IMR-90 (cell line): ENCODE results near the gene NFATC3. TPM values are rescaled to one million over a fixed set of nuclear protein-coding genes. Genes with fewer than 3 reads are reported as not detected.

Source experiments
- ATAC-seq: fragments of 200-7000 bp; cut with Tn5 transposase; 2 replicates; pipeline ENCODE4 v1.9.1; 2020; ENCODE audit warnings: low read depth, mild to moderate bottlenecking, moderate library complexity
- BruUV-seq: library from RNA; stranded (reverse); fragments of 400-500 nt; replicated peaks from 2 replicates; lab custom pipeline; 2021; lab: Mats Ljungman, UMichigan
- CTCF ChIA-PET: fragments of 300-600 bp; formaldehyde crosslinking; extraction: SDS; loops from one replicate; lab custom pipeline; 2021; ENCODE audit warnings: antibody characterized with exemption; lab: Yijun Ruan, JAX
- POLR2A ChIA-PET: fragments of 300-600 bp; sonication (Branson Sonifier 250); formaldehyde crosslinking; loops from one replicate; lab custom pipeline; 2022; ENCODE audit warnings: antibody characterized with exemption; ENCODE audit not compliant: unreplicated experiment; lab: Charles Lee
- DNase-seq: peaks from one replicate; pipeline ENCODE4 v3.0.0; 2013
- H2AFZ ChIP-seq: replicated peaks from 2 replicates; pipeline ENCODE3; 2013; ENCODE audit warnings: low read length, mild to moderate bottlenecking; ENCODE audit not compliant: poor library complexity
- H2AK5ac ChIP-seq: 2 replicates; pipeline ENCODE4 v1.6.1; 2013; ENCODE audit warnings: low read depth, low read length, inconsistent platforms
- H2AK9ac ChIP-seq: replicated peaks from 2 replicates; pipeline ENCODE3; 2013; ENCODE audit warnings: mild to moderate bottlenecking, low read depth, low read length, moderate library complexity; ENCODE audit not compliant: poor library complexity
- H2BK120ac ChIP-seq: 2 replicates; pipeline ENCODE4 v1.6.1; 2013; ENCODE audit warnings: low read depth, low read length, inconsistent platforms
- H2BK15ac ChIP-seq: 3 replicates; pipeline ENCODE4 v1.6.1; 2013; ENCODE audit warnings: low read depth, low read length, inconsistent platforms
- H2BK20ac ChIP-seq: 2 replicates; pipeline ENCODE4 v1.6.1; 2013; ENCODE audit warnings: low read depth, mild to moderate bottlenecking, inconsistent platforms, low read length, moderate library complexity
- H2BK5ac ChIP-seq: 2 replicates; pipeline ENCODE4 v1.6.1; 2013; ENCODE audit warnings: mild to moderate bottlenecking, low read depth, low read length, inconsistent platforms; ENCODE audit not compliant: poor library complexity, severe bottlenecking
- H3K14ac ChIP-seq: replicated peaks from 2 replicates; pipeline ENCODE4 v1.6.1; 2013; ENCODE audit warnings: low read depth, low read length, inconsistent platforms
- H3K18ac ChIP-seq: 2 replicates; pipeline ENCODE4 v1.6.1; 2013; ENCODE audit warnings: low read depth, low read length, control low read depth
- H3K23ac ChIP-seq: 2 replicates; pipeline ENCODE4 v1.6.1; 2013; ENCODE audit warnings: low read depth, low read length, inconsistent platforms
- H3K27ac ChIP-seq: 2 replicates; pipeline ENCODE4 v1.5.1; 2013; ENCODE audit warnings: mild to moderate bottlenecking, control low read depth, low read length; ENCODE audit not compliant: insufficient read depth
- H3K27me3 ChIP-seq: 2 replicates; pipeline ENCODE4 v1.6.1; 2013; ENCODE audit warnings: low read length; ENCODE audit not compliant: control insufficient read depth, insufficient read depth
- H3K36me3 ChIP-seq: 2 replicates; pipeline ENCODE4 v1.6.1; 2013; ENCODE audit warnings: low read length, mixed read lengths; ENCODE audit not compliant: control insufficient read depth, insufficient read depth
- H3K4ac ChIP-seq: 2 replicates; pipeline ENCODE4 v1.6.1; 2013; ENCODE audit warnings: low read depth, low read length, inconsistent platforms
- H3K4me1 ChIP-seq: 2 replicates; pipeline ENCODE4 v1.6.1; 2013; ENCODE audit warnings: low read length, mixed read lengths; ENCODE audit not compliant: control insufficient read depth, insufficient read depth
- H3K4me2 ChIP-seq: 2 replicates; pipeline ENCODE4 v1.6.1; 2013; ENCODE audit warnings: low read depth, mild to moderate bottlenecking, control low read depth, low read length, moderate library complexity
- H3K4me3 ChIP-seq: 2 replicates; pipeline ENCODE4 v1.5.1; 2013; ENCODE audit warnings: low read depth, mild to moderate bottlenecking, control low read depth, low read length, moderate library complexity; ENCODE audit not compliant: insufficient read depth
- H3K56ac ChIP-seq: 2 replicates; pipeline ENCODE4 v1.6.1; 2013; ENCODE audit warnings: low read length, inconsistent platforms; ENCODE audit not compliant: insufficient read depth; ENCODE audit errors: extremely low read depth
- H3K79me1 ChIP-seq, 2 experiments: 2 replicates each; pipeline ENCODE4 v1.6.1; 2013; ENCODE audit warnings: low read length in 2 of 2, inconsistent platforms in 1 of 2, low read depth in 1 of 2
- H3K9ac ChIP-seq: 2 replicates; pipeline ENCODE4 v1.6.1; 2013; ENCODE audit warnings: low read depth, low read length, control low read depth
- H3K9me1 ChIP-seq: 2 replicates; pipeline ENCODE4 v1.6.1; 2013; ENCODE audit warnings: low read length, inconsistent platforms; ENCODE audit not compliant: insufficient read depth
- H3K9me3 ChIP-seq: 2 replicates; pipeline ENCODE4 v1.6.1; 2013; ENCODE audit warnings: low read length; ENCODE audit not compliant: control insufficient read depth, insufficient read depth
- H4K20me1 ChIP-seq: 2 replicates; pipeline ENCODE4 v1.6.1; 2013; ENCODE audit warnings: low read length, inconsistent platforms; ENCODE audit not compliant: insufficient read depth
- H4K5ac ChIP-seq: 2 replicates; pipeline ENCODE4 v1.6.1; 2013; ENCODE audit warnings: mild to moderate bottlenecking, low read depth, low read length, control low read depth
- H4K8ac ChIP-seq, 2 experiments: 2 replicates each; pipeline ENCODE4 v1.6.1; 2013; ENCODE audit warnings: low read depth in 2 of 2, low read length in 2 of 2, control low read depth in 1 of 2, inconsistent platforms in 1 of 2
- H4K91ac ChIP-seq: 2 replicates; pipeline ENCODE4 v1.6.1; 2013; ENCODE audit warnings: low read depth, low read length, inconsistent platforms; ENCODE audit not compliant: insufficient read depth
- CEBPB ChIP-seq: IDR thresholded peaks from 2 replicates; pipeline ENCODE4 v1.6.1; 2012; ENCODE audit warnings: low read depth, low read length, improper control_type of control experiment
- CHD1 ChIP-seq: IDR thresholded peaks from 2 replicates; pipeline ENCODE4 v1.6.1; 2012; ENCODE audit warnings: low read depth, low read length, improper control_type of control experiment
- MAFK ChIP-seq: IDR thresholded peaks from 2 replicates; pipeline ENCODE4 v1.6.1; 2012; ENCODE audit warnings: low read depth, low read length, improper control_type of control experiment
- NFE2L2 ChIP-seq: fragments of 150-350 bp; IDR thresholded peaks from 2 replicates; pipeline ENCODE4 v1.6.1; 2016; ENCODE audit warnings: low read depth, mild to moderate bottlenecking, low read length
- SMC3 ChIP-seq: fragments of 150-350 bp; IDR thresholded peaks from 2 replicates; pipeline ENCODE4 v1.6.1; 2016; ENCODE audit warnings: low read depth, mild to moderate bottlenecking, antibody characterized with exemption, low read length, moderate library complexity
- WGBS, 2 experiments: methylation state at CpG; one replicate each; pipeline versions ENCODE4 v1.1.5 to v1.1.7; 2013; ENCODE audit warnings: missing lambda C conversion rate in 2 of 2; ENCODE audit not compliant: insufficient read length in 1 of 2; ENCODE audit errors: extremely low coverage in 2 of 2; 5-methylcytosine and 5-hydroxymethylcytosine counted together
- dilution Hi-C: fragments of 300-500 bp; cut with HindIII; formaldehyde crosslinking; loops from one replicate; pipeline ENCODE4 v1.14.3; 2018; ENCODE audit warnings: low sequenced_read_pairs; ENCODE audit not compliant: unreplicated experiment
- in situ Hi-C: fragments of 300-500 bp; cut with MboI; formaldehyde crosslinking; loops from 3 replicates; pipeline ENCODE4 v1.14.3; 2019; ENCODE audit warnings: low sequenced_read_pairs, inconsistent platforms, mixed read lengths
- intact Hi-C: fragments of 100-400 bp; cut with micrococcal nuclease; formaldehyde crosslinking; loops from 2 replicates; pipeline ENCODE4 v1.10.0; 2022
- polyA plus RNA-seq, 3 experiments: library from polyadenylated mRNA; depleted of rRNA; stranded (reverse); fragments of >200 nt; gene quantifications; 2 replicates each; pipeline ENCODE4 v1.2.3, GENCODE V29; 2012; ENCODE audit warnings: low replicate concordance in 1 of 3
- total RNA-seq: library from RNA; depleted of rRNA; stranded (reverse); fragments of >200 nt; gene quantifications from 2 replicates; pipeline ENCODE4 v1.2.3, GENCODE V29; 2012

The NFATC3 gene
- total and polyA plus RNA-seq, 2 of the 4 experiments (the other 2 are of a cell fraction) = 6.3 to 21.5 TPM

DNA sequence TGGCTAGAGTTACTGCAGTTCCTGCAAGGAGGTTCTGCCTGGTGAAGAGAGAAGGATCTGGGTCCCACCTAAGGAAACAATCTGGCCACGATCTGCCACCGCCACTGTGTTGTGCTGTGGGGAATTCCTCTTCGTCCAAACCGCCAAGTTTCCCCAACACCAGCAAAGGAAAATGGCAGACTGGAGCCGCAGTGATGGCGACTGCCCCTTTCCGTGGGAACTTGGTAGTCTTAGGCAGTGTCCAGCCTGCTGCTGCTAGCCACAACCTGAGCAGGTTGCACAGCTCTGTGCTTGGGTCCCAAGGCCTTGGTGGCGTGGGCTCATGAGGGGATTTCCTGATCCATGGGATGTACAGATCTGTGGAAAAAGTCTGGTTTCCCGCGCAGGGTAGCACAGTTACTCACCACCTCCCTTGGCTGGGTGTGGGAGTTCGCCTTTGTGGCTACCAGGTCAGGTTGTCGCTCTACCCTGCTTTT, 28.6 kb downstream of the NFATC3 start:
- Histone ChIP-seq H3K56ac (no peak overlapping the region), H2BK120ac (no peak overlapping the region), H3K9me3 (peaks cover 4% of the 10 kb centered on the region; the same call in 1 of the 2 replicates), H4K8ac (no peak overlapping the region), H3K14ac (no peak overlapping the region), H3K23ac (no peak overlapping the region; the same call in 1 of the 2 replicates), H3K4me1 (no peaks in the 10 kb centered on the region), H4K91ac (no peak overlapping the region), H2AK9ac (no peak overlapping the region), H3K4me3 (no peak overlapping the region), H4K20me1 (peaks cover 17% of the 10 kb centered on the region), H2BK5ac (no peak overlapping the region), H3K36me3 (no peaks in the 10 kb centered on the region), H3K4me2 (no peak overlapping the region), H3K27ac (no peak overlapping the region), H3K27me3 (no peaks in the 10 kb centered on the region), H3K18ac (no peak overlapping the region), H2AFZ (no peak overlapping the region), H3K79me1 (peaks cover 22 to 59% of the 10 kb centered on the region in 2 experiments), H3K4ac (no peak overlapping the region), H2BK15ac (no peak overlapping the region), H2BK20ac (no peak overlapping the region), H3K9me1 (0 out of 2 replicates have a peak, but pooled peaks cover 5% of the 10 kb centered on the region), H4K5ac (no peak overlapping the region), H2AK5ac (no peak overlapping the region), H3K9ac (no peak overlapping the region)
- no TSS peak for BruUV-seq
- in situ Hi-C loops = no loop called here
- 100% methylated on average over 4 of the region's 12 CpGs; no CpG with 5 or more reads in 1 of the 2 experiments for WGBS, 2 experiments
- CTCF ChIA-PET = no interaction called here
- ATAC-seq = no peak
- no peak for DNase-seq
- dilution Hi-C loops = no loop called here
- TF ChIP-seq NFE2L2 (no peak), CHD1 (no peak), MAFK (no peak), CEBPB (no peak), SMC3 (no peak)
- intact Hi-C loops = no loop called here
- POLR2A ChIA-PET = no interaction called here
